ENCODE data around the gene IRF8.

Gene IRF8

DNA sequence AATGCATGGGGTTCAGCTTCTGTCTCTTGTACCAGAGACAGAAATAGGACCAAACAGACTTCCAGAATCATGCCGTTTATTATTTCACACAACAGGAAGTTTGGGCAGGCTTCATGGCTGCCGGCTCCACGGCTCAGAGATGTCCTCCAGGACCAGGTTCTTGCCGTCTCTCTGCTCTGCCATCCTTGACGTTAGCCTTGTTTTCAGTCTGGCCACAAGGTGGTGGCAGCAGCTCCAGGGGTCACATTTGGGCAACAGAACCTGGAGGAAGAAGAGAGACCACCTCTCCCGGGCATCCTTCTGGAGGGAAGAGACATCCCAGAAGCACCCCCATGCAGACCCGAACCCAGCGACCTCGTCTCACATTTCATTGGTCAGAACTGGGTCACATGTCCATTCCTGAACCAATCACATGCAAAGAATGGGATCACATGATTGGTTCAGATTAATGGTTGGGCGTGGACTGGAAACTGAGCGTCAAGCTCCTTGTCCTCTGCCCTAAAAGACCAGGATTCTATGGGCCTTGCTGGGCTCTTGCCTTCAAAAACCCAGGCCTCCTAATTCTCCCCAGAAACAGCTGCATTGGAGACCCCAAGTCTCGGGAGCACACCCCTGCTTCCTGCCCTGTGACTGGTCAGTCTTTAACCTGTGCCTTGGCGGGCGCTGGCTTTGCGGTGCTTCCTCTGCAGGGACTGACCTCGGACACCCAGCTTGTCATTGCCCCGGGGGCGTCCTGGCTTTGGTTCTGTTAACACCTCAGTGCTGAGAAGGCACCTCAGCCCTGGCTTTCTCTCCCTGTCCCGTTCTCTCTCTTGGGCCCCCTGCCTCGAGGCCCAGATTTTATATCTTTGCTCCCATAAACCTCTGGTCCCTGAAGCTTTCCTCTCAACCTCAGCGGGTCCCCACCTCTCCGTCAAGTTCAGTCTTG is 63.3 kb downstream of the IRF8 start:
- in situ Hi-C loops (cut with MboI; ENCODE audit: low sequenced_read_pairs, unreplicated experiment): no loop called here
- TF ChIP-seq, protein P1, sequence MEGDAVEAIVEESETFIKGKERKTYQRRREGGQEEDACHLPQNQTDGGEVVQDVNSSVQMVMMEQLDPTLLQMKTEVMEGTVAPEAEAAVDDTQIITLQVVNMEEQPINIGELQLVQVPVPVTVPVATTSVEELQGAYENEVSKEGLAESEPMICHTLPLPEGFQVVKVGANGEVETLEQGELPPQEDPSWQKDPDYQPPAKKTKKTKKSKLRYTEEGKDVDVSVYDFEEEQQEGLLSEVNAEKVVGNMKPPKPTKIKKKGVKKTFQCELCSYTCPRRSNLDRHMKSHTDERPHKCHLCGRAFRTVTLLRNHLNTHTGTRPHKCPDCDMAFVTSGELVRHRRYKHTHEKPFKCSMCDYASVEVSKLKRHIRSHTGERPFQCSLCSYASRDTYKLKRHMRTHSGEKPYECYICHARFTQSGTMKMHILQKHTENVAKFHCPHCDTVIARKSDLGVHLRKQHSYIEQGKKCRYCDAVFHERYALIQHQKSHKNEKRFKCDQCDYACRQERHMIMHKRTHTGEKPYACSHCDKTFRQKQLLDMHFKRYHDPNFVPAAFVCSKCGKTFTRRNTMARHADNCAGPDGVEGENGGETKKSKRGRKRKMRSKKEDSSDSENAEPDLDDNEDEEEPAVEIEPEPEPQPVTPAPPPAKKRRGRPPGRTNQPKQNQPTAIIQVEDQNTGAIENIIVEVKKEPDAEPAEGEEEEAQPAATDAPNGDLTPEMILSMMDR (IDR thresholded peaks at IDR 0.05; ENCODE audit: borderline replicate concordance, control extremely low read depth, extremely low read depth, insufficient read depth, missing control alignments): peak; percentile 14

DNA sequence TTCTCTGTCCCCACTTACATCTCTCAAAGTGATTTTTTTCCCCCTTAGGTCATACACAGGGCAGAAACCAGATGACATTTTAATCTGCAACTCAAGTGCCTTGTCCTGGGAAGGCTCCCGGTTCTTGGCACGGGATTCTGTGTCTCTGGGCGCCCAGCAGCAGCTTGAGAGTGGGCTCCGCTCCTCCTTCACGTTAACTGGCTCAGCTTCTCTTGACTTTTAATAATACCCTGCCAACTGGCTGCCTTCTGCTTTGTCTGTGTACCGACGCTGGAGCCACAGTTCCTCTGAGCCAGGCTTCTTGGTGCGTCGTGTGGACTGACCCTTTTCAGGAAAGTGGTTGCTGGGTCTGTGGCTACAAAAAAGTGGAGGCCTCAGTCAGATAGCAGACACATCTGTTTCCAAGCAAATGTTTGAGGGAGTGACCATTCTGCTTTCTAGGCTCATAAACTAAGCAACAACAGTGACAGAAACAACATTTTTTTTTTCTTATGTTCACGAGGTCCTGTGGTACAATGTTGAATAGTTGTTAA is 64.9 kb downstream of the IRF8 start:
- TF ChIP-seq, protein P1 (IDR thresholded peaks at IDR 0.05; ENCODE audit: borderline replicate concordance, control extremely low read depth, extremely low read depth, insufficient read depth, missing control alignments): no peak
- in situ Hi-C loops (cut with MboI; ENCODE audit: low sequenced_read_pairs, unreplicated experiment): no loop called here
- no peak for DNase-seq (ENCODE audit: low spot score)

More for the DNA sequence above, 63.3 kb downstream of the IRF8 start:
- no peak for DNase-seq (ENCODE audit: low spot score)

DNA sequence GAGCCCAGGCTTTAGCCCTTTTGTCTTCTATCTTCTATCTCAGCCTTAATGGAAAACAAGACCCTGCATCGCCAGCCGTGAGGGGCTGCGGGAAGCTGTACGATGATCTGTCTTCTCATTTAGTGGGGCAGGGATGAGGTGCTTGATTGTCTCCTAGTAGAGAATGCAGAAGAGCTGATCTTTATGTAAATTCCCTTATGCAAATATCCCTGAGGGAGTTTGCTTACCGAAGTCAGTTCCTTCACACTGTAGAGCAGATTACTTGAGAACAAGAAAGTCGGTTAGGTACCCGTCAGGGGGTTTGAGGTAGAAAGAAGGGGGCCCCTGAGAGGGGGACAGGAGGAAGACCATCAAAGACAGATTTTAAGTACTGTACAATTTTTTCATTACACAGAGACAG is 66.2 kb downstream of the IRF8 start:
- TF ChIP-seq, protein P1 (IDR thresholded peaks at IDR 0.05; ENCODE audit: borderline replicate concordance, control extremely low read depth, extremely low read depth, insufficient read depth, missing control alignments): no peak
- in situ Hi-C loops (cut with MboI; ENCODE audit: low sequenced_read_pairs, unreplicated experiment): no loop called here
- DNase-seq (ENCODE audit: low spot score): no peak

DNA sequence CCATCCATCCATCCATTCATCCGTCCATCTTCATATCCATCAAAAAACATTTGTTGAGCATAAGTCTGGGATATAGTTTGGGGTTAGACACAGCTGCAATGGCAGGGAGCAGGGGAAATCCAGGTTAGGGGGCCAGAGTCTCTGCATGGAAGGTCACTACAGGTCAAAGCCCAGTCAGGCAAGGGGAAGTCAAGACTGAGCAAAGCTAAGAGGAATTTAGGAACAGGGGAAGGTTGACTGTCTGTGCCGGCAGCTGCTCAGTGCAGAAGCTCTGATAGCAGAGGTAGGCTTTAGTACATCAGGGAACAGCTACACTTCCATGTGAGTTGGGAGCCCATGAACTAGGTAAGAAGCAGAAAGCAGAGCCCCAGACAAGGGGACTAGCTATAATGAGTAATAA is 68.1 kb downstream of the IRF8 start:
- TF ChIP-seq, protein P1 (IDR thresholded peaks at IDR 0.05; ENCODE audit: borderline replicate concordance, control extremely low read depth, extremely low read depth, insufficient read depth, missing control alignments): no peak
- in situ Hi-C loops (cut with MboI; ENCODE audit: low sequenced_read_pairs, unreplicated experiment): no loop called here
- DNase-seq (ENCODE audit: low spot score): no peak

DNA sequence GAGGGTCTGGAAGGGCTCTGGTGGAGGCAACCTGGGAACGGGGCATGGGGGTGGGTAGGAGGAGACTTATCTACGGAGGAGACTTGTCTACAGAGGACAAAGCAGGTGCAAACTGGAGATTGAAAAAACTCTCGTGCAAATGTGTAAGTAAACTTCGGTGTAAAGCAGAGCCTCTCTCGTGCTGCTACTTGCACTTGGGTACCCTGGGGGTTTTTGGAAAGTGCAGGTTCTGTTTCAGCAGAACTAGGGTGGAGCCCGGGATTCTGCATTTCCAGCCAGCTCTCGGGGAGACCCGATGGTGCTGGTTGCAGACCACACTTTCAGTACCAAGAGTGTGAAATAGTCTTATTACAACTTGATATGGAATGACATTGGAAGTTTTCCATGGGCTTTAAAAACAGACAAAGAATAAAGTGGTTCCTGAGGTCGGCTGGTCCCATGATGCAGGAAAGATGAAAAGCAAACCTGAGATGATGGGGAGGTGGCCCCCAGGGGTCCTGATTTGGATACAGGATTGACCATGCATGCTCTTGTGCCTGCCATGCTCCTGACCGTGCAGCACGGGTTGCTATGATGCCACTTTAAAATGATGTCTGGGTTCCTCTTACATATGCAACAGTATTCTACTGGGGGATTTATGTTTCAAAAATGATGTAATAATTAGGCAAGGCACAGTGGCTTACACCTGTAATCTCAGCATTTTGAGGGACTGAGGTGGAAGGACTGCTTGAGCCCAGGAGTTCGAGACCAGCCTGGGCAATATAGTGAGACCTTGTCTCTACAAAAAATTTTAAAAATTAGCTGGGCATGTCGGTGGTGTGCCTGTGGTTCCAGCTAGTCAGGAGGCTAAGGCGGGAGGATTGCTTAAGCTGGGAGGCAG is 69.3 kb downstream of the IRF8 start:
- in situ Hi-C loops (cut with MboI; ENCODE audit: low sequenced_read_pairs, unreplicated experiment): no loop called here
- TF ChIP-seq, protein P1 (IDR thresholded peaks at IDR 0.05; ENCODE audit: borderline replicate concordance, control extremely low read depth, extremely low read depth, insufficient read depth, missing control alignments): no peak
- no peak for DNase-seq (ENCODE audit: low spot score)

DNA sequence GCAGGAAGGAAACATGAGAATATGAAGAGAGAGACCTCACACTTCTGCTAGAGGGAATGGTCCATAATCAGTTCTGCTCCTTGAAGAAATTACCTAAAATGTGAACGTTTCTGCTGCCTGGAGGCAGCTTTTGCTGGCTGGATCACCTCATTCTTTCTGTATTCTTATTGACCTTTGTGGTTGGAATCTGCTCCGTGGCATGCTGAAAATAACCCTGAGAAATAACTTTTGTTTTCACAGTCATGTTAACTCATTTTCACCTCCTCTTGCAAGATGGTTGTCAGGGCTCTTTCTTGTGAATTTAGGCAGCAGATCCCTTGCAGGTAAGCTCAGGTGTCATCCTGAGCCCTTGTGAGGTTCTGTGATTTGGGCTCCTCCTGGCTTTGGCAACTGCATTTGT is 70.2 kb downstream of the IRF8 start:
- DNase-seq (ENCODE audit: low spot score): no peak
- in situ Hi-C loops (cut with MboI; ENCODE audit: low sequenced_read_pairs, unreplicated experiment): no loop called here
- TF ChIP-seq, protein P1 (IDR thresholded peaks at IDR 0.05; ENCODE audit: borderline replicate concordance, control extremely low read depth, extremely low read depth, insufficient read depth, missing control alignments): no peak
